A549 (cell line): Measurements from ENCODE around the gene RGS4.

Experiments used
- CBX8 ChIP-seq: fragments of 200-600 bp; sonication (generic); IDR thresholded peaks from 2 replicates; pipeline ENCODE4 v1.6.1; 2016
- CTCF ChIP-seq: fragments of >200 bp; sonication (Bioruptor Twin); formaldehyde crosslinking; IDR thresholded peaks from 3 replicates; pipeline ENCODE4 v1.5.1; 2016
- E2F6 ChIP-seq: IDR thresholded peaks from 2 replicates; pipeline ENCODE4 v1.6.1; 2012; ENCODE audit warnings: low read depth, borderline replicate concordance
- EP300 ChIP-seq, 2 experiments: fragments of >200 bp; sonication (Bioruptor Twin); formaldehyde crosslinking; IDR thresholded peaks; 2 replicates in 1 of 2; 3 replicates in 1 of 2; pipeline ENCODE4 v1.6.1; 2016 to 2017
- ESRRA ChIP-seq: fragments of 150-350 bp; IDR thresholded peaks from 2 replicates; pipeline ENCODE4 v1.6.1; 2014; ENCODE audit warnings: mild to moderate bottlenecking, low read length, borderline replicate concordance
- MAFK ChIP-seq: fragments of 450-650 bp; IDR thresholded peaks from 2 replicates; pipeline ENCODE4 v1.6.1; 2014; ENCODE audit not compliant: partially characterized antibody
- MAZ ChIP-seq: fragments of 150-350 bp; IDR thresholded peaks from 2 replicates; pipeline ENCODE4 v1.6.1; 2014; ENCODE audit warnings: antibody characterized with exemption, low read depth, low read length, borderline replicate concordance
- RARB ChIP-seq: fragments of 250-450 bp; sonication (Bioruptor Pico); IDR thresholded peaks from 2 replicates; pipeline ENCODE4 v1.8.0; 2021; ENCODE audit warnings: mild to moderate bottlenecking, moderate library complexity
- RNF2 ChIP-seq: fragments of 200-600 bp; sonication (generic); IDR thresholded peaks from 2 replicates; pipeline ENCODE4 v1.6.1; 2016; ENCODE audit warnings: low read depth, mild to moderate bottlenecking, antibody characterized with exemption, moderate library complexity, borderline replicate concordance
- TP53 ChIP-seq: fragments of 250-450 bp; sonication (Bioruptor Pico); IDR thresholded peaks from 2 replicates; pipeline ENCODE4 v1.5.0; 2021; ENCODE audit warnings: mild to moderate bottlenecking, moderate library complexity
- USF2 ChIP-seq: fragments of 450-650 bp; IDR thresholded peaks from 2 replicates; pipeline ENCODE4 v1.6.1; 2014; ENCODE audit warnings: antibody characterized with exemption

- no peak for TF ChIP-seq CTCF
- no peak for TF ChIP-seq E2F6
- TF ChIP-seq EP300 (IDR thresholded peaks at IDR 0.05), result no peak
- TF ChIP-seq TP53 (CRISPR knock-in tag), result no peak
- TF ChIP-seq RARB (CRISPR knock-in tag), result no peak
- TF ChIP-seq USF2, result no peak
- TF ChIP-seq RNF2, result no peak
- TF ChIP-seq MAZ, result no peak
- no peak for TF ChIP-seq ESRRA
- TF ChIP-seq CBX8, result no peak
- TF ChIP-seq MAFK, result no peak
Measured at GRCh38 chr1:163107655-163108054, 38.5 kb downstream of the RGS4 start.
